NCI-H526 (cell line): ENCODE data around the gene HMCN2.

Experiments
- DNase-seq, 2 experiments: peaks; one replicate each; lab custom pipeline; 2025; lab: John Stamatoyannopoulos, UW

Gene HMCN2

GRCh38 chr9:130470950-130471349 is 205.4 kb downstream of the HMCN2 start:
- DNase-seq: no peak

GRCh38 chr9:130471411-130472183 is 206.0 kb downstream of the HMCN2 start:
- no peak for DNase-seq

GRCh38 chr9:130472184-130472705 is 206.7 kb downstream of the HMCN2 start:
- DNase-seq: no peak

GRCh38 chr9:130473009-130473408 is 207.4 kb downstream of the HMCN2 start:
- no peak for DNase-seq

DNA sequence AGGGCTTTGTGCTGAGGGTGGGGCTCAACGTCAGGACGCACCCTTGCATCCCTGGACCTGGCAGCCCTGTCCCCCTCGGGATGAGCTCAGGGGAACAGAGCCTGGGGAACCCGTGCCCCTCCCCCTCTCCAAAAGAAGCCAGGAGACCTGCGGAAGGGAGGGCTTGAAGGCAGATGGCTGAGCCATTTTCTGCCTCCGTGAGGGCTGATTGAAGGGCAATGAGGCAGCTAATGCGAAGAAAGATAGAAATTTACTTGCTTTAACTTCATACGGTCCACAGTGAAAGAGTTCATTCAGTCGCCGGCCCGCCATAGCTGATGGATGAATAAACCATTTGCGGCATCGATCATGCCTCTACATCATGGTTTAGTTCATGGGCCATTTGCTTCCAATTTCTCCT is 208.0 kb downstream of the HMCN2 start:
- no peak for DNase-seq

- no peak for DNase-seq
Observed at GRCh38 chr9:130474106-130474505, 208.5 kb downstream of the HMCN2 start.

GRCh38 chr9:130476151-130476730 is 210.7 kb downstream of the HMCN2 start:
- DNase-seq: no peak

DNA sequence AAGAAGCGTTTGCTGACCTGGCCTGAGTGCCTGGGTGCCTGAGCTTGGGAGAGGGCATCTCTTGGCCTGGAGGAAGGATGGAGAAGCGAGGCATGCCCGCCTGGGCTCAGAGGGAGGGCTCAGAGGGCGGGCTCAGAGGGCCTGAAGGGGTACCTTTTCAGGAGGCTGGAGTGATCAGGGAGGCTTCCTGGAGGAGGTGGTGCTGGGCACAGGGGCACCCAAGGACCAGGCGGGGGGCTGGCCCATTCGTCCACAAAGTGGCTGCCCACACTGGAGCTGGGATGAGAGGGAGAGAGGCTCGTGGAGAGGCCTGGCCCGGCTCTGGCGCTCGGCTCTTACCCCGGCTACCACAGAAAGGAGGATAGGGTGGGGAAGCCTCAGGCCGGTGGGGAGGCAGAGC is 212.0 kb downstream of the HMCN2 start:
- DNase-seq: no peak

DNA sequence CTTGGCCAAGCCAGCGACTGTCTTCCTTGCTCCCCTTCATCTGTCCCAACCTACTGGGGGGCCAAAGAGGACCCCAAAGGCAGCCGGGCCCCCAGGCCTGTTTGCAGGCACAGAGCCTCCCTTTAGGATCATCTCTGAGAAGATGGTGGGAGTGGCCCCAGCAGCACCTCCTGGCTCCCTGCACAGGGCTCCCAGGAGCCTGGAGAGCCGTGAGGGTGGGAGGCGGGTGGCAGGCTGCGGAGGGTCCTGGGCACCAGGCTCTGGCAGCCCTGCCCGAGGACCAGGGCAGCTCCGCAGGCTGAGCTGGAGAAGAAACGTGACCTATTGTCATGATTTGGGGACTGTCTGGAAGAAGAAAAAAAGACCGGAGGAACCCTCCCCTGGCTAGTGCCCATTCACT is 212.6 kb downstream of the HMCN2 start:
- DNase-seq: no peak

DNA sequence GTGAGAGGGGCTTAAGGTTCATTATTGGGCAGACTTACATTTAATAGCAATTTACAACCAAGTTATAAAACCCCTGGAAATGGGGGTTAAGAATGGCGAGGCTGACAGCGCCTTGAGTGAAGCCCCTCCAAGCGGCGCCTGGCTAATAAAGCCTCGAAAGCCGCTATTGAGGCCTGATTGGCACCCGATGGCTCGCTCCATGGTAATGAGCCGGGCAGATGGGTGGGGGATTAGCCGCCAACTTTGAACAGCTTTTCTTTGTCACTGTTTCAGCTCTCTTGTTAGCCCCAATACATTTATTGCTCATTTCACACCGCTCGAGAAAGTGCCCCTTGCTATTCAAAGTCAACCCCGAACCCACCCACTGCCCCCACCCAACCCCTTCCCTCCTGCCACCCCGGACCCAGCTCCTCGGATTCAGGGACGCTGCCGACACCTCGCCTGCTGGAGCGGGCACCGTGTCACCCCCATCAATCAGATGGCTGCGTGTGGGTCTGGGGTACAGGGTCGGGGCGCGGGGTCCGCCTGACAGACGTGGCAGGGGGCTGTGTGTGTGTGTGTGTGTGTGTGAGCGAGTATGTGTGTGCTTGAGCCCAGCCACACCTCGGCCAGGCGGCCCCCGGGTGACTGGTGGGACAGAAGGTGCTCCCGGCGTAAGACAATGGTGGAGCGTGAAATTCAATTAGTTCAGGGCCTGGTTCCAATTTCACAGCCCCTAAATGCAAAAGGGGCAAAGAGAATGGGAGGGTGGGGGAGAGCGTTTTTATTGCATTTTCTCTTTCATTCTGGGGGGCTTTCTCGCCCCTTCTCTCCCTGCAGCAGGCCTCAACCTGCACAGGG is 213.4 kb downstream of the HMCN2 start:
- DNase-seq: no peak

DNA sequence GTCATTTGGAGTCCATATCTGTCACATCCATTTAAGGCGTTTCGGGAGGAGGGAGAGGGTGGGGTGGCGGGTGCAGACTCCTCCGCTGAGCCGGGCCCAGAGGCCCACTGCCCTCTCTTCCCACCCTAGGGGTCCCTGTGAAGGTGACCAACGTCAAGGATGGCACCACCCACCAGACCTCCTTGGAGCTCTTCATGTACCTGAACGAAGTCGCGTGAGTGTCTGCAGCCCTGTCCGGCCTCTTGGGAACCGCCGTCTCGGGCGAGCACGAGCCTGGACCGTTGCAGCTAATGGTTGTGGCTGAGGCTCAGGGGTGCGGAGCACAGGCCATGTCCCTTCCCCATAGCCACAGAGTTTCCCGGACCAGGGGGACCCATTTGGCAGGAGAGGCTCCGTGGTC is 214.0 kb downstream of the HMCN2 start:
- DNase-seq: no peak

DNA sequence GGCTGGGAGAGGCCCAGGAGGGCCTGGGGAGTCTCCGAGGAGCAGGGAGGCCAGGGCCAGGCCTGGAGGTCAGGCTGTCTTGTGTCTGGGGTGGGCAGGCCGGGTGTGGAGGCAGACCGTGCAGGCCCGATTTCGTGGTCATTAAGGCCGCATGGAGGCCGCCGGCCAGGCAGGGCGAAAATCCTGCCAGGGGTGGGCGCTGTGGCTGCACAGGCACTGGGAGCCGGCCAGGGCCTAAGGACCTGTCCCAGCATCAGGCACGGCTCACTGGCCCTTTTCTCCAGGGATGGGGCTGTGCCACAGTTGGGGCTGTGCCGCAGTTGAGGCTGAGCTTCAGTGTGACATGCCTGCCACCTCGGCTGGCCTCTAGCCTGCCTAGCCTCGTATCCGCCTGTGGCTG is 215.1 kb downstream of the HMCN2 start:
- no peak for DNase-seq

DNA sequence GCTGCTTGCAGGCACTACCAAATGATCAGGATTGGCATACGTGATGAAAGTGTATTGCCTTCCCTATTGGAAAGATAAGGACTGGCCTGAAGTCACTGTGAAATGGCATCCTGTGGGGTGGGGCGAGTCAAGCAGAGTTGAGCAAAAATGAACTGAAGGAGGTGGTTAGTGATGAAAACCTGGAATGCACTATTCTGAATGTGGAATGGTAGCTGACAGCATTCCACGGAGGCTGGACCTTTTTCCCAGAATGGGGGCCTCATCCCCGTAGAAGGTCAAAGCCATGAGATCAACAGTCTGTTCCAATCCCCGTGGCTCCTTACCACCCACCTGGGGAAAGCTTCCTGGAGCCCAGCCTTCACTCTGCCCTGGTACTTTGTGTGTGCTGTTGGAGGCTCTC is 216.9 kb downstream of the HMCN2 start:
- DNase-seq: no peak

DNA sequence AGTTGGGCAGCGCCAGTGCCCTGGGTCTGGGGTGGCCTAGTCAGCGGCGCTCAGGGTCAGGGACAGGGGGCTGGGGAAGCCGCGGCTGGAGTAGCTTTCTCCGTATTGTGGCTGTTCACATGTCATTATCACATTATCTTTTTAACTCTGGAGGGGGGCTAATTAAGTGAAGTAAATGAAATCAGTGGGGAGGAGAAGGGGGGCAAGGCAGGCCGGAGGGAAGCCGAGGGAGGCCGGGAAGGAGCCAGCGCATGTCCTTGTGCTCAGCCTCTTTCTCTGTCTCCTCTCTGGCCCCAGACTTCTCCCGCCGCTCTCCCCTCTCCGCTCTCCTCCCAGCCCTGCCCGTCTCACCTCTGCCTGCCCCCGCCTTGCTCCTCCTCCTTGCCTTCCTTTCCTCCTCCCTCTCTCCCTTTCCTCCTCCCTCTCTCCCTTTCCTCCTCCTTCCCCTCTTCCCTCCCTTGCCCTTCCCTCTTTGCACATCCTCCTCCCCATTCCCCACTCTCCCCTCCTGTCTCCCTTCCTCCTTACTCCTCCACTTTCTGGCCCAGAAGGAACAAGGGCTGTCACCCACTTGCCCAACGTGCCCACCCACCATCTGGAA is 217.9 kb downstream of the HMCN2 start:
- DNase-seq: no peak
